Neural cell (in vitro differentiated cells): ENCODE measurements around the gene FILIP1. TPM values are rescaled to one million over a fixed set of nuclear protein-coding genes. Genes with fewer than 3 reads are reported as not detected.

ENCODE experiments used
- H2AFZ ChIP-seq: fragments of 200-600, 300-800 bp; sonication (generic), shearing (Covaris generic); 2 replicates; pipeline ENCODE4 v1.6.0; 2014; ENCODE audit warnings: low read depth, mild to moderate bottlenecking, antibody characterized with exemption, low read length, moderate library complexity
- H3F3A ChIP-seq: fragments of 200-600 bp; shearing (Covaris generic); 2 replicates; pipeline ENCODE4 v1.6.1; 2016; ENCODE audit warnings: mild to moderate bottlenecking, moderate library complexity, mixed read lengths, antibody characterized with exemption, low read length; ENCODE audit not compliant: insufficient read depth, poor library complexity, severe bottlenecking
- H3K27ac ChIP-seq: fragments of 200-600, 300-800 bp; sonication (generic), shearing (Covaris generic); 2 replicates; pipeline ENCODE4 v1.5.1; 2014; ENCODE audit warnings: mild to moderate bottlenecking, low read length, moderate library complexity
- H3K27me3 ChIP-seq: fragments of 300-800, 200-600 bp; sonication (generic), shearing (Covaris generic); 2 replicates; pipeline ENCODE4 v1.6.0; 2014; ENCODE audit warnings: mild to moderate bottlenecking, low read depth, low read length, moderate library complexity; ENCODE audit not compliant: insufficient read depth
- H3K36me3 ChIP-seq: fragments of 300-800, 200-600 bp; sonication (generic), shearing (Covaris generic); 2 replicates; pipeline ENCODE4 v1.5.1; 2014; ENCODE audit warnings: mild to moderate bottlenecking, antibody characterized with exemption, low read length, moderate library complexity; ENCODE audit not compliant: insufficient read depth
- H3K4me2 ChIP-seq: fragments of 300-800, 200-600 bp; sonication (generic), shearing (Covaris generic); 2 replicates; pipeline ENCODE4 v1.6.0; 2014; ENCODE audit warnings: mild to moderate bottlenecking, low read length
- H3K4me3 ChIP-seq: fragments of 300-800, 200-600 bp; sonication (generic), shearing (Covaris generic); 2 replicates; pipeline ENCODE4 v1.5.1; 2014; ENCODE audit warnings: mild to moderate bottlenecking, low read length, moderate library complexity
- H3K79me2 ChIP-seq: fragments of 200-600 bp; shearing (Covaris generic); replicated peaks from 2 replicates; pipeline ENCODE4 v1.6.0; 2014; ENCODE audit warnings: mild to moderate bottlenecking, low read length, moderate library complexity; ENCODE audit not compliant: insufficient read depth
- H3K9ac ChIP-seq: fragments of 300-800, 200-600 bp; sonication (generic), shearing (Covaris generic); 2 replicates; pipeline ENCODE4 v1.6.1; 2016; ENCODE audit warnings: mild to moderate bottlenecking, low read length, mixed read lengths
- H3K9me2 ChIP-seq: fragments of 200-600 bp; shearing (Covaris generic); 2 replicates; pipeline ENCODE4 v1.6.1; 2016; ENCODE audit warnings: mild to moderate bottlenecking, low read length, mixed read lengths; ENCODE audit not compliant: insufficient read depth
- H3K9me3 ChIP-seq: fragments of 200-600, 300-800 bp; sonication (generic), shearing (Covaris generic); 2 replicates; pipeline ENCODE4 v1.6.1; 2016; ENCODE audit warnings: mild to moderate bottlenecking, mixed run types, low read length, moderate library complexity, mixed read lengths
- H4K20me1 ChIP-seq: fragments of 200-600 bp; shearing (Covaris generic); 2 replicates; pipeline ENCODE4 v1.6.1; 2016; ENCODE audit warnings: mild to moderate bottlenecking, mixed run types; ENCODE audit not compliant: insufficient read depth
- EP300 ChIP-seq: fragments of 450-650 bp; conservative IDR thresholded peaks from 2 replicates; pipeline ENCODE4 v1.6.1; 2014; ENCODE audit warnings: antibody characterized with exemption, mild to moderate bottlenecking, moderate library complexity; ENCODE audit not compliant: poor library complexity, severe bottlenecking
- EZH2 ChIP-seq: fragments of 200-600, 300-800 bp; shearing (Covaris generic), sonication (generic); IDR thresholded peaks from 2 replicates; pipeline ENCODE4 v1.6.1; 2014; ENCODE audit warnings: antibody characterized with exemption, low read length, borderline replicate concordance, mild to moderate bottlenecking; ENCODE audit not compliant: insufficient read depth, poor library complexity, severe bottlenecking
- MXI1 ChIP-seq: fragments of 450-650 bp; conservative IDR thresholded peaks from 2 replicates; pipeline ENCODE4 v1.6.1; 2014; ENCODE audit warnings: antibody characterized with exemption, mild to moderate bottlenecking; ENCODE audit not compliant: poor library complexity, severe bottlenecking
- POLR2AphosphoS5 ChIP-seq: IDR thresholded peaks from 2 replicates; pipeline ENCODE4 v1.6.1; 2012
- RAD21 ChIP-seq: fragments of 450-650 bp; conservative IDR thresholded peaks from 2 replicates; pipeline ENCODE4 v1.6.1; 2014; ENCODE audit warnings: antibody characterized with exemption, mild to moderate bottlenecking, moderate library complexity
- SMC3 ChIP-seq: fragments of 450-650 bp; conservative IDR thresholded peaks from 2 replicates; pipeline ENCODE4 v1.6.1; 2014; ENCODE audit warnings: antibody characterized with exemption, mild to moderate bottlenecking, moderate library complexity; ENCODE audit not compliant: poor library complexity
- TAF1 ChIP-seq: IDR thresholded peaks from 2 replicates; pipeline ENCODE4 v1.6.1; 2012; ENCODE audit warnings: low read depth
- polyA plus RNA-seq: library from polyadenylated mRNA; depleted of rRNA; stranded (reverse); fragments of >200 nt; gene quantifications from 2 replicates; pipeline ENCODE4 v1.2.3, GENCODE V29; 2014
- TF ChIP-seq, protein P1 (sequence below): fragments of 450-650 bp; IDR thresholded peaks from 2 replicates; pipeline ENCODE4 v1.5.1; 2014; ENCODE audit warnings: antibody characterized with exemption, mild to moderate bottlenecking, moderate library complexity; ENCODE audit not compliant: poor library complexity, severe bottlenecking
- TF ChIP-seq, protein P2 (sequence below): IDR thresholded peaks from 2 replicates; pipeline ENCODE4 v1.6.1; 2012; ENCODE audit warnings: borderline replicate concordance

FILIP1 gene
- polyA plus RNA-seq, 1 donor from 2014 or later, result 1.4 TPM

DNA sequence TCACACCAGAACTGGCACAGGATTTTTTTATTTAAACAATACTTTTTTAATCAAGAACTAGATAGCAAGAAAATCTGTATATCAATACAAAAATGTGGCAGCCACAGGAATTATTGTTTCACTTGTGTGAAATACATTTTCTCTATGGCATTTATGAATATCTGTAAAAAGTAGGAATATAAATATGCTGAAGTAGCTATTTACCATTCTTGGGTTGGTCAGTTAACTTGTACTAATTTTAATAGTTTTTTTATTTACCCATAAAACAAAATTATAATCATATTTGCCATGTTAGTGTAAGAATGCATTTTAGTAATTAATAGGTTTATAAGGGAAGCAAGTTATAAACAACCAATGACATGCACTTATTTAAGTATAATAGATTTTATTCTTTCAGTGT lies 177.6 kb downstream of the FILIP1 start:
- no peak overlapping the region for H3K4me3 ChIP-seq
- H3K36me3 ChIP-seq, result no peaks in the 10 kb centered on the region
- H4K20me1 ChIP-seq, result no peaks in the 10 kb centered on the region
- no peak overlapping the region for H3K9ac ChIP-seq
- TF ChIP-seq, protein P1, sequence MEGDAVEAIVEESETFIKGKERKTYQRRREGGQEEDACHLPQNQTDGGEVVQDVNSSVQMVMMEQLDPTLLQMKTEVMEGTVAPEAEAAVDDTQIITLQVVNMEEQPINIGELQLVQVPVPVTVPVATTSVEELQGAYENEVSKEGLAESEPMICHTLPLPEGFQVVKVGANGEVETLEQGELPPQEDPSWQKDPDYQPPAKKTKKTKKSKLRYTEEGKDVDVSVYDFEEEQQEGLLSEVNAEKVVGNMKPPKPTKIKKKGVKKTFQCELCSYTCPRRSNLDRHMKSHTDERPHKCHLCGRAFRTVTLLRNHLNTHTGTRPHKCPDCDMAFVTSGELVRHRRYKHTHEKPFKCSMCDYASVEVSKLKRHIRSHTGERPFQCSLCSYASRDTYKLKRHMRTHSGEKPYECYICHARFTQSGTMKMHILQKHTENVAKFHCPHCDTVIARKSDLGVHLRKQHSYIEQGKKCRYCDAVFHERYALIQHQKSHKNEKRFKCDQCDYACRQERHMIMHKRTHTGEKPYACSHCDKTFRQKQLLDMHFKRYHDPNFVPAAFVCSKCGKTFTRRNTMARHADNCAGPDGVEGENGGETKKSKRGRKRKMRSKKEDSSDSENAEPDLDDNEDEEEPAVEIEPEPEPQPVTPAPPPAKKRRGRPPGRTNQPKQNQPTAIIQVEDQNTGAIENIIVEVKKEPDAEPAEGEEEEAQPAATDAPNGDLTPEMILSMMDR, result no peak
- TF ChIP-seq TAF1, result no peak
- no peak for TF ChIP-seq EP300
- no peak for TF ChIP-seq POLR2AphosphoS5
- no peak for TF ChIP-seq EZH2
- no peak for TF ChIP-seq SMC3
- TF ChIP-seq RAD21, result no peak
- TF ChIP-seq, protein P2, sequence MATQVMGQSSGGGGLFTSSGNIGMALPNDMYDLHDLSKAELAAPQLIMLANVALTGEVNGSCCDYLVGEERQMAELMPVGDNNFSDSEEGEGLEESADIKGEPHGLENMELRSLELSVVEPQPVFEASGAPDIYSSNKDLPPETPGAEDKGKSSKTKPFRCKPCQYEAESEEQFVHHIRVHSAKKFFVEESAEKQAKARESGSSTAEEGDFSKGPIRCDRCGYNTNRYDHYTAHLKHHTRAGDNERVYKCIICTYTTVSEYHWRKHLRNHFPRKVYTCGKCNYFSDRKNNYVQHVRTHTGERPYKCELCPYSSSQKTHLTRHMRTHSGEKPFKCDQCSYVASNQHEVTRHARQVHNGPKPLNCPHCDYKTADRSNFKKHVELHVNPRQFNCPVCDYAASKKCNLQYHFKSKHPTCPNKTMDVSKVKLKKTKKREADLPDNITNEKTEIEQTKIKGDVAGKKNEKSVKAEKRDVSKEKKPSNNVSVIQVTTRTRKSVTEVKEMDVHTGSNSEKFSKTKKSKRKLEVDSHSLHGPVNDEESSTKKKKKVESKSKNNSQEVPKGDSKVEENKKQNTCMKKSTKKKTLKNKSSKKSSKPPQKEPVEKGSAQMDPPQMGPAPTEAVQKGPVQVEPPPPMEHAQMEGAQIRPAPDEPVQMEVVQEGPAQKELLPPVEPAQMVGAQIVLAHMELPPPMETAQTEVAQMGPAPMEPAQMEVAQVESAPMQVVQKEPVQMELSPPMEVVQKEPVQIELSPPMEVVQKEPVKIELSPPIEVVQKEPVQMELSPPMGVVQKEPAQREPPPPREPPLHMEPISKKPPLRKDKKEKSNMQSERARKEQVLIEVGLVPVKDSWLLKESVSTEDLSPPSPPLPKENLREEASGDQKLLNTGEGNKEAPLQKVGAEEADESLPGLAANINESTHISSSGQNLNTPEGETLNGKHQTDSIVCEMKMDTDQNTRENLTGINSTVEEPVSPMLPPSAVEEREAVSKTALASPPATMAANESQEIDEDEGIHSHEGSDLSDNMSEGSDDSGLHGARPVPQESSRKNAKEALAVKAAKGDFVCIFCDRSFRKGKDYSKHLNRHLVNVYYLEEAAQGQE, result no peak
- TF ChIP-seq MXI1, result no peak
- no peaks in the 10 kb centered on the region for H3K9me2 ChIP-seq
- H3K79me2 ChIP-seq, result no peaks in the 10 kb centered on the region
- H3K27me3 ChIP-seq, result no peaks in the 10 kb centered on the region
- no peak overlapping the region for H3K4me2 ChIP-seq
- no peaks in the 10 kb centered on the region for H3F3A ChIP-seq
- H3K27ac ChIP-seq, result no peak overlapping the region
- no peak overlapping the region for H2AFZ ChIP-seq
- H3K9me3 ChIP-seq, result no peaks in the 10 kb centered on the region

DNA sequence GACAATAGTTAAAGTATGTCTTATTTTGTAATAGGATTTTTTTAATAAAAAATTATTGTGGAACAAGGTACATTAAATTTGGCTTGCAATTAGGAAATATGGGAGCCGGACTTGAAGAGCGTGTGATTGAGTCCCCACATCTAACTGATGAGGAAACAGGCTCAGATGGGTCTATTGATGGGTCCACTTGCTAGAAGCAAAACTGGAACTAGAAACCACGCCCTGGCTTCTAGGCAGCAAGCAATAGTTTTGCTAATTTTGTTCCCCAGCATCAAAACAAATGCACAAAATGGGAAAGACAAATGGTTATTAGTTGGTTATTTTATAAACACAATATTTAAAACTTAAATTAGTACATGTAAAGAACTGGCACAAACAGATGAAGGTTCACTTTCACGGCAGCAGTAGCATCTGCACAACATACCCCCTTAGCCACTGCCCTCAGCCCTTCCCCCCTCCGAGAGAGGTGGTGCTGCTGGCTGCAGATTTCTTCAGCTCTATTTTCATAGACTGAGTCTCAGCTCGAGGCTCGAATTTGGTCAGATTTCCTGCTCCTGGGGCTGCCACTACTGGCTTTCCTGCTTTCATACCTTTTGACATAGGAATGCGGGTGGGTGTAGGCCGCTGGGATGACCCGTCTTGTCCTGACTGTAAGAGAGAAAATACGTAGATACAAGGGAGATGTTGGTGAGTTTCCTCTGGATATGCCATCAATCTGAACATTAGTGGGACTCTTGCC lies 185.2 kb downstream of the FILIP1 start:
- no peaks in the 10 kb centered on the region for H3K36me3 ChIP-seq
- H3K4me3 ChIP-seq, result no peak overlapping the region
- H3K79me2 ChIP-seq, result no peaks in the 10 kb centered on the region
- no peak overlapping the region for H2AFZ ChIP-seq
- no peak overlapping the region for H3K27ac ChIP-seq
- H3F3A ChIP-seq, result no peaks in the 10 kb centered on the region
- no peak overlapping the region for H3K4me2 ChIP-seq
- TF ChIP-seq SMC3 (no peak), RAD21 (no peak), EZH2 (no peak), POLR2AphosphoS5 (no peak), EP300 (no peak), MXI1 (no peak)
- TF ChIP-seq, protein P1, result no peak
- TF ChIP-seq, protein P2, result no peak
- H3K9me3 ChIP-seq, result no peaks in the 10 kb centered on the region
- no peak overlapping the region for H3K9ac ChIP-seq
- no peaks in the 10 kb centered on the region for H3K27me3 ChIP-seq
- H4K20me1 ChIP-seq, result no peaks in the 10 kb centered on the region
- no peaks in the 10 kb centered on the region for H3K9me2 ChIP-seq
